Tibial artery (tissue), 4 donors: ENCODE data around the gene VOPP1.

Experiments
- DNase-seq, 2 donors: peaks; one replicate each; pipeline ENCODE4 v3.0.0-alpha.2; 2019
- H3K27ac ChIP-seq, 2 donors: fragments of 200-600 bp; sonication (generic) in 1 of 2; 1 replicate in 1 of 2; 2 replicates in 1 of 2; pipeline ENCODE4 v1.5.1; 2018 to 2019; ENCODE audit warnings: mild to moderate bottlenecking in 1 of 2
- H3K27me3 ChIP-seq, 2 donors: fragments of 200-600 bp; sonication (generic) in 1 of 2; one replicate each; pipeline versions ENCODE4 v1.5.1 to v1.6.0; 2016 to 2019
- H3K36me3 ChIP-seq, 3 donors: fragments of 200-600 bp; sonication (generic) in 2 of 3; one replicate each; pipeline ENCODE4 v1.5.1; 2016 to 2019; ENCODE audit warnings: mild to moderate bottlenecking in 2 of 3
- H3K4me1 ChIP-seq, 4 donors: fragments of 200-600 bp; sonication (generic) in 2 of 4; 1 replicate in 3 of 4; 2 replicates in 1 of 4; pipeline ENCODE4 v1.5.1; 2016 to 2019
- H3K4me3 ChIP-seq, 2 donors: fragments of 200-600 bp; sonication (generic) in 1 of 2; 1 replicate in 1 of 2; 2 replicates in 1 of 2; pipeline ENCODE4 v1.5.1; 2018 to 2019; ENCODE audit warnings: mild to moderate bottlenecking in 2 of 2
- H3K9me3 ChIP-seq, 3 donors: fragments of 200-600 bp; sonication (generic) in 1 of 3; one replicate each; pipeline ENCODE4 v1.5.1; 2016 to 2019
- intact Hi-C: fragments of 100-400 bp; cut with DNase I; formaldehyde crosslinking; loops from one replicate; pipeline ENCODE4 v1.15.0; 2023; ENCODE audit warnings: low total_unique reads
- TF ChIP-seq, protein P1 (sequence below), 2 experiments: fragments of 200-600 bp in 1 of 2; fragments of 450-650 bp in 1 of 2; IDR thresholded peaks; one replicate each; pipeline ENCODE4 v1.5.1; 2017 to 2019; ENCODE audit warnings: antibody characterized with exemption in 2 of 2, mild to moderate bottlenecking in 1 of 2, moderate library complexity in 1 of 2

VOPP1 gene

DNA sequence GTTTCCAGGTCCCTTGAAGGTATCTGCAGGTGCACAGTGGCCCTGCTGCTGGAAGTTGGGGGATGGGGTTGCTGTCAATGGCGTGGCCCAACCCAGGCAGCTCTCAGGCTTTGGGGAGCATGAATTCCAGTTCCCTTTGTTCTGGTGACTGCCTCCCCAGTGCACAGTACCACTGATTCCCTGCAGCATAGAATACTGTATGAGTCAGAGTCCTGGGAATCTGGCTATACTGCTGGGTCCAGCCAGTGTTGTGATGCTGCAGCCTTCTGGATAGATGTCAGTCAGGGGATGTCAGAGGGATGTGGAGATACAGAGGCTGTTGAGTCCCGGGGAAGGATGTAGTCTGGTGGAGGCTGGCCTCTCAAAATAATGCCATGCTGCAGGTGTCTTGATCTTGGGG is 107.9 kb downstream of the VOPP1 start:
- no peak for DNase-seq
- TF ChIP-seq, protein P1, sequence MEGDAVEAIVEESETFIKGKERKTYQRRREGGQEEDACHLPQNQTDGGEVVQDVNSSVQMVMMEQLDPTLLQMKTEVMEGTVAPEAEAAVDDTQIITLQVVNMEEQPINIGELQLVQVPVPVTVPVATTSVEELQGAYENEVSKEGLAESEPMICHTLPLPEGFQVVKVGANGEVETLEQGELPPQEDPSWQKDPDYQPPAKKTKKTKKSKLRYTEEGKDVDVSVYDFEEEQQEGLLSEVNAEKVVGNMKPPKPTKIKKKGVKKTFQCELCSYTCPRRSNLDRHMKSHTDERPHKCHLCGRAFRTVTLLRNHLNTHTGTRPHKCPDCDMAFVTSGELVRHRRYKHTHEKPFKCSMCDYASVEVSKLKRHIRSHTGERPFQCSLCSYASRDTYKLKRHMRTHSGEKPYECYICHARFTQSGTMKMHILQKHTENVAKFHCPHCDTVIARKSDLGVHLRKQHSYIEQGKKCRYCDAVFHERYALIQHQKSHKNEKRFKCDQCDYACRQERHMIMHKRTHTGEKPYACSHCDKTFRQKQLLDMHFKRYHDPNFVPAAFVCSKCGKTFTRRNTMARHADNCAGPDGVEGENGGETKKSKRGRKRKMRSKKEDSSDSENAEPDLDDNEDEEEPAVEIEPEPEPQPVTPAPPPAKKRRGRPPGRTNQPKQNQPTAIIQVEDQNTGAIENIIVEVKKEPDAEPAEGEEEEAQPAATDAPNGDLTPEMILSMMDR (IDR thresholded peaks at IDR 0.05): no peak

DNA sequence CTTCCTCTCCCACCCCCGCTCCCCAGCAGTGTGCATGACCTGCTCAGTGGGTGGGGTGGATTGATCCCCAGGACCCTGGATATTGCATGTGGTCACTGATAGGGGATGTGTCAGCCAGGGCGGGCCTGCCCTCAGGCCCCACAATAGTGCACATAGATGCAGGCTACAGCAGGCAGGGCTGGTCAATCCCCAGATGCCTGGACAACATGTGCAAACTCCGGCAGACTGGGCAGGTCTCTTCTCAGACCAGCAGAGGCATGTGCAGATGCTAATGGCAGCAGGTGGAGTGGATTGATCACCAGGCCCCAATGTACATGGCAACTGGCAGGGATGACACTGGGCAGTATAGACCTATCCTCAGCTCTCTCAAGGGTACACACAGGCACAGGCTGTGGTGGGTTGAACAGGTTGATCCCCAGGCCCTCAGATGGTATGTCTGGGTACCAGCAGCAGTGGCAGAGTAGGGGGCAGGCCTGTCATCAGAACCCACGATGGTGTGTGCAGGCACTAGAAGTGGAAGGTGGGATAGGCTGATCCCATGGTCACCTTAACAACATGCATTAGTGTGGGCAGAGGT is 108.5 kb downstream of the VOPP1 start:
- Histone ChIP-seq H3K4me3 (no peak overlapping the region), H3K27me3 (no peaks in the 10 kb centered on the region), H3K36me3 (peaks cover 27 to 44% (median 41%) of the 10 kb centered on the region in 3 donors), H3K27ac (no peak overlapping the region), H3K4me1 (no peaks in the 10 kb centered on the region), H3K9me3 (peaks cover 4 to 17% (median 10%) of the 10 kb centered on the region in 3 donors)
- TF ChIP-seq, protein P1 (IDR thresholded peaks at IDR 0.05): no peak
- intact Hi-C loops: no loop called here
- DNase-seq: no peak

More for the DNA sequence above, 107.9 kb downstream of the VOPP1 start:
- Histone ChIP-seq H3K27me3 (no peaks in the 10 kb centered on the region), H3K27ac (no peak overlapping the region), H3K4me1 (no peaks in the 10 kb centered on the region), H3K36me3 (peaks cover 27 to 46% (median 41%) of the 10 kb centered on the region in 3 donors), H3K4me3 (no peak overlapping the region), H3K9me3 (peaks cover 4 to 11% (median 4%) of the 10 kb centered on the region in 3 donors)
- intact Hi-C loops: no loop called here

DNA sequence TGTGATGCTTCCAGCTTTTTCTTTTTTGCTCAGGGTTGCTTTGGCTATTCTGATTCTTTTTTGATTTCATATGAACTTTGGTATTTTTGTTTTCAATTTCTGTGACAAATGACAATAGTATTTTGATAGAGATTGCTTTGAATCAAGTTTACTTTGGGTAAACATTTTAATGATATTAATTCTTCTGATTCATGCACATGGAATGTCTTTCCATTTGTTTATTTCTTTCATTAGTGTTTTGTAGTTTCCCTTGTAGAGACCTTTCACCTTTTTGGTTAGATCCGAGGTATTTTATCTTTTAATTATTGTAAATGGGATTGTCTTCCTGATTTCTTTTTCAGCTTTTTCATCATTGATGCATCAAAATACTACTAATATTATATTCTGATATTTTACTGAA is 114.0 kb downstream of the VOPP1 start:
- H3K9me3 ChIP-seq: peaks cover 4 to 23% (median 19%) of the 10 kb centered on the region in 3 donors
- no peaks in the 10 kb centered on the region for H3K27me3 ChIP-seq
- H3K36me3 ChIP-seq: peaks cover 0 to 3% (median under 1%) of the 10 kb centered on the region in 3 donors
- no peaks in the 10 kb centered on the region for H3K4me1 ChIP-seq
- intact Hi-C loops: no loop called here
- H3K27ac ChIP-seq: no peak overlapping the region
- H3K4me3 ChIP-seq: no peak overlapping the region
- DNase-seq: no peak
- TF ChIP-seq, protein P1 (IDR thresholded peaks at IDR 0.05): no peak

DNA sequence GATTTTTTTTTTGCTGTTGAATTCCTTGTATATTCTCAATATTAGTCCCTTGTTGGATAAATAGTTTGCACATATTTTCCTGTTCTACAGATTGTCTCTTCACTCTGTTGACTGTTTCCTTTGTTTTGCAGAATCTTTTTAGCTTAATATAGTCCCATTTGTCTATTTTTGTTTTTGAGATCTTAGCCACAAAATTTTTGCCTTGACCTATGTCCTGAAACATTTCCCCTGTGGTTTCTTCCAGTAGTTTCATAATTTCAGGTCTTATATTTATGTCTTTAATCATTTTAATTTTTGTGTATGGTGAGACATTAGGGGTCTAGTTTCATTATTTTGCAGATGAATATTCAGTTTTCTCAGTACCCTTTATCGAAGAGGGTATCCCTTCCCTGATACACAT is 114.5 kb downstream of the VOPP1 start:
- Histone ChIP-seq H3K36me3 (no peaks in the 10 kb centered on the region), H3K27ac (no peak overlapping the region), H3K27me3 (no peaks in the 10 kb centered on the region), H3K4me3 (no peak overlapping the region), H3K4me1 (no peaks in the 10 kb centered on the region), H3K9me3 (peaks cover 4 to 23% (median 19%) of the 10 kb centered on the region in 3 donors)
- TF ChIP-seq, protein P1 (IDR thresholded peaks at IDR 0.05): no peak
- intact Hi-C loops: no loop called here
- no peak for DNase-seq

DNA sequence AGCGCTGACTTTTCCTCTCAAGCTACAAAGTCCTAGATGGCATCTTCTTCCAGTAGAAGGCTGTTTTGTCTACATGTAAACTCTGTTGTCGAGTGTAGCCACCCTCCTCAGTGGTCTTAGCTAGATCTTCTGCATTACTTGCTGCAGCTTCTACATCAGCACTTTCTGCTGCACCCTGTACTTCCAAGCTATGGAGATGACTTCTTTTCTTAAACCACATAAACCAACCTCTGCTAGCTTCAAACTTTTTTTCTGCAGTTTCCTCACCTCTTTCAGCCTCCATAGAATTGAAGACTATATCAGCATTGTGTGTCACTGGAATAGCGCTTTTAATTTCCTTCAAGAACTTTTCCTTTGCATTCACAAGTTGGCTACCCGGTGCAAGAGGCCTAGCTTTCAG is 119.3 kb downstream of the VOPP1 start:
- H3K36me3 ChIP-seq: no peaks in the 10 kb centered on the region
- no peak overlapping the region for H3K4me3 ChIP-seq
- no peak for DNase-seq
- TF ChIP-seq, protein P1 (IDR thresholded peaks at IDR 0.05): no peak
- H3K4me1 ChIP-seq: peaks cover 0 to 7% (median 0%) of the 10 kb centered on the region in 4 donors
- intact Hi-C loops: no loop called here
- H3K27me3 ChIP-seq: no peaks in the 10 kb centered on the region
- no peak overlapping the region for H3K27ac ChIP-seq
- peaks cover 0 to 14% (median 9%) of the 10 kb centered on the region in 3 donors for H3K9me3 ChIP-seq
